ENCODE data around the gene TMEM18. TPM values are rescaled to one million over a fixed set of nuclear protein-coding genes. Genes with fewer than 3 reads are reported as not detected.

Gene TMEM18
- polyA plus RNA-seq, 1 of the 3 experiments (the other 2 are of a cell fraction) = 29.3 TPM

DNA sequence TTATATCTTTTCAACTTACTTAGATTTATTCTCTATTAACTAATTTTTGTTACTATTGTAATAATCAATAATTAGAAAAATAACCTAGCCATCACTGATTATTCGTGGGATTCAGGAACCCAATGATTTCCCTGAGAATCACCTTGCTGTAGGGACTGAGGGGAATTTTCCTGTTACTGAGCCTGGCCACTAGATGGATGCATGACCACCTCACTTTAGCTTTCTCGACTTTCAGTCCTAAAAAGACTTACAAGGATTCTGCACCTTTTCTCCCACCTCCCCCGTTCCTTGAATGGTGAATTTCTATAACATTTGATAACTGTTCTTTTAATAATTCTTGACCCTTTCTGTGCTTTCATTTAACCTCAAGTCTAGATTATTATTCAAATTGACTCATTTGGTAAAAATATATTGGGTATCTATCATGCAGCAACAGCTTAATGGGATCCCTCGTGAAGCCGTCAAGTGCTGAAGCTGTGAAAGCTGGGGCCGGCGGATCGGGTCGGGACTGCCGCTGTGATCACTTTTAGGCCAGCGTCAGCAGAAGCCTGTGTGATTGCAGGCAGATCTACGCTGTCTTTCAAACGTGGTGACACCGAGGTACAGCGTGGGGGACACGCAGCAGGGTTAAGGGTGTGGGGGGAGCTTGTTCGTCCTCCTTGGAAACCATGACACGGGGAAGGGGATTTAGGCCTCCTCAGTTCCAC lies 38.8 kb upstream of the TMEM18 start:
- 54% methylated on average over 18 of the region's 18 CpGs for WGBS (ENCODE audit: low lambda C conversion rate)
- peak; percentile 64 for DNase-seq
- Histone ChIP-seq H3K36me3 (replicated peaks in 1 of 2; ENCODE audit: control insufficient read depth in 1 of 2, insufficient read depth in 2 of 2, low read length in 1 of 2) (no peaks in the 10 kb centered on the region), H3K9me3 (no peaks in the 10 kb centered on the region), H3K4me2 (no peak overlapping the region), H3K4me3 (ENCODE audit: low read depth in 2 of 2, low read length in 1 of 2) (no peak overlapping the region), H3K27me3 (ENCODE audit: insufficient read depth) (no peaks in the 10 kb centered on the region; the same call in 1 of the 2 replicates), H3K9ac (no peak overlapping the region), H3K4me1 (ENCODE audit: control insufficient read depth in 1 of 2, insufficient read depth in 2 of 2, low read depth in 1 of 2, low read length in 1 of 2) (peaks cover 0 to 6% of the 10 kb centered on the region in 2 experiments; a peak in 1 of 4 replicates), H4K20me1 (ENCODE audit: insufficient read depth) (no peaks in the 10 kb centered on the region), H3K79me2 (ENCODE audit: insufficient read depth) (no peaks in the 10 kb centered on the region), H3F3A (replicated peaks; ENCODE audit: insufficient read depth) (no peaks in the 10 kb centered on the region), H3K27ac (ENCODE audit: low read depth in 2 of 2, low read length in 1 of 2) (no peak overlapping the region), H2AFZ (ENCODE audit: low read depth) (no peak overlapping the region), H3K9me2 (no peaks in the 10 kb centered on the region)
- TF ChIP-seq TCF12 (IDR thresholded peaks at IDR 0.05) (no peak), CHD2 (IDR thresholded peaks at IDR 0.05; ENCODE audit: low read length, partially characterized antibody) (no peak), SMC3 (IDR thresholded peaks at IDR 0.05; ENCODE audit: low read depth, low read length) (peak; percentile 58), EZH2phosphoT487 (IDR thresholded peaks at IDR 0.05; ENCODE audit: borderline replicate concordance, low read depth) (no peak), SIN3A (IDR thresholded peaks at IDR 0.05; ENCODE audit: borderline replicate concordance, low read depth, low read length) (no peak), RCOR1 (IDR thresholded peaks at IDR 0.05; ENCODE audit: low read length) (no peak), RAD21 (IDR thresholded peaks at IDR 0.05; ENCODE audit: low read length) (peak; percentile 77)
- TF ChIP-seq, protein P1, sequence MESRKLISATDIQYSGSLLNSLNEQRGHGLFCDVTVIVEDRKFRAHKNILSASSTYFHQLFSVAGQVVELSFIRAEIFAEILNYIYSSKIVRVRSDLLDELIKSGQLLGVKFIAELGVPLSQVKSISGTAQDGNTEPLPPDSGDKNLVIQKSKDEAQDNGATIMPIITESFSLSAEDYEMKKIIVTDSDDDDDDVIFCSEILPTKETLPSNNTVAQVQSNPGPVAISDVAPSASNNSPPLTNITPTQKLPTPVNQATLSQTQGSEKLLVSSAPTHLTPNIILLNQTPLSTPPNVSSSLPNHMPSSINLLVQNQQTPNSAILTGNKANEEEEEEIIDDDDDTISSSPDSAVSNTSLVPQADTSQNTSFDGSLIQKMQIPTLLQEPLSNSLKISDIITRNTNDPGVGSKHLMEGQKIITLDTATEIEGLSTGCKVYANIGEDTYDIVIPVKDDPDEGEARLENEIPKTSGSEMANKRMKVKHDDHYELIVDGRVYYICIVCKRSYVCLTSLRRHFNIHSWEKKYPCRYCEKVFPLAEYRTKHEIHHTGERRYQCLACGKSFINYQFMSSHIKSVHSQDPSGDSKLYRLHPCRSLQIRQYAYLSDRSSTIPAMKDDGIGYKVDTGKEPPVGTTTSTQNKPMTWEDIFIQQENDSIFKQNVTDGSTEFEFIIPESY (IDR thresholded peaks at IDR 0.05; ENCODE audit: borderline replicate concordance, low read depth) = no peak
- TF ChIP-seq, protein P2, sequence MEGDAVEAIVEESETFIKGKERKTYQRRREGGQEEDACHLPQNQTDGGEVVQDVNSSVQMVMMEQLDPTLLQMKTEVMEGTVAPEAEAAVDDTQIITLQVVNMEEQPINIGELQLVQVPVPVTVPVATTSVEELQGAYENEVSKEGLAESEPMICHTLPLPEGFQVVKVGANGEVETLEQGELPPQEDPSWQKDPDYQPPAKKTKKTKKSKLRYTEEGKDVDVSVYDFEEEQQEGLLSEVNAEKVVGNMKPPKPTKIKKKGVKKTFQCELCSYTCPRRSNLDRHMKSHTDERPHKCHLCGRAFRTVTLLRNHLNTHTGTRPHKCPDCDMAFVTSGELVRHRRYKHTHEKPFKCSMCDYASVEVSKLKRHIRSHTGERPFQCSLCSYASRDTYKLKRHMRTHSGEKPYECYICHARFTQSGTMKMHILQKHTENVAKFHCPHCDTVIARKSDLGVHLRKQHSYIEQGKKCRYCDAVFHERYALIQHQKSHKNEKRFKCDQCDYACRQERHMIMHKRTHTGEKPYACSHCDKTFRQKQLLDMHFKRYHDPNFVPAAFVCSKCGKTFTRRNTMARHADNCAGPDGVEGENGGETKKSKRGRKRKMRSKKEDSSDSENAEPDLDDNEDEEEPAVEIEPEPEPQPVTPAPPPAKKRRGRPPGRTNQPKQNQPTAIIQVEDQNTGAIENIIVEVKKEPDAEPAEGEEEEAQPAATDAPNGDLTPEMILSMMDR (IDR thresholded peaks at IDR 0.05) = peak; percentile 65
- TF ChIP-seq, protein P3, sequence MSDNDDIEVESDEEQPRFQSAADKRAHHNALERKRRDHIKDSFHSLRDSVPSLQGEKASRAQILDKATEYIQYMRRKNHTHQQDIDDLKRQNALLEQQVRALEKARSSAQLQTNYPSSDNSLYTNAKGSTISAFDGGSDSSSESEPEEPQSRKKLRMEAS (IDR thresholded peaks at IDR 0.05; ENCODE audit: low read depth) = no peak
- ChIA-PET POLR2A (no interaction called here), CTCF (interaction anchor here (0.6 to 3.9 kb wide), 39 partner anchors 9 to 1035 kb away, joined by 3 to 44 read pairs (median 7); no protein-coding TSS in a partner anchor)

DNA sequence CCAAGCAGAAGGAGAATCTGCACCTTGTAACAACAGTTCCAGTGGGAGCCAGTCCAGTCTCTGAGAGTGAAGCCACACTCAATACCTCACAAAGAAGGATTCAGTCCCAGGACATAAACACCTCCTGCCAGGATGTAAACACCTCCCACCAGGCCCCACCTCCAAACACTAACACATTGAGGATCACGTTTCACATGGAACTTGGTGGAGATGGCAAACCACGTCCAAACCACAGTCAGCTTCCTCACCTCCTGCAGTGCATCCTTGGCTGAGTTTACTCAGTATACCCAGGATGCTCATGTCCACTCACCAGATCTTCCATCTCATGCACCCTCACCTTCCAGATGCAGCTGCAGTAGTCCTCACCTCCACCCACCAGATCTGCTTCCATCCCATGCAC lies 37.8 kb upstream of the TMEM18 start:
- POLR2A ChIA-PET = no interaction called here
- WGBS (ENCODE audit: low lambda C conversion rate) = 82% methylated on average over 2 of the region's 2 CpGs

More for the DNA sequence above, 37.8 kb upstream of the TMEM18 start:
- Histone ChIP-seq H3K4me3 (ENCODE audit: low read depth in 2 of 2, low read length in 1 of 2) (no peak overlapping the region), H3K27me3 (ENCODE audit: insufficient read depth) (no peaks in the 10 kb centered on the region; the same call in 1 of the 2 replicates), H3K9ac (no peak overlapping the region), H4K20me1 (ENCODE audit: insufficient read depth) (no peaks in the 10 kb centered on the region), H3K9me3 (no peaks in the 10 kb centered on the region), H3K4me1 (ENCODE audit: control insufficient read depth in 1 of 2, insufficient read depth in 2 of 2, low read depth in 1 of 2, low read length in 1 of 2) (peaks cover 0 to 6% of the 10 kb centered on the region in 2 experiments; a peak in 1 of 4 replicates), H3F3A (replicated peaks; ENCODE audit: insufficient read depth) (no peaks in the 10 kb centered on the region), H3K79me2 (ENCODE audit: insufficient read depth) (no peaks in the 10 kb centered on the region), H3K9me2 (no peaks in the 10 kb centered on the region), H3K27ac (ENCODE audit: low read depth in 2 of 2, low read length in 1 of 2) (no peak overlapping the region), H3K36me3 (replicated peaks in 1 of 2; ENCODE audit: control insufficient read depth in 1 of 2, insufficient read depth in 2 of 2, low read length in 1 of 2) (no peaks in the 10 kb centered on the region), H3K4me2 (no peak overlapping the region), H2AFZ (ENCODE audit: low read depth) (no peak overlapping the region)
- CTCF ChIA-PET = interaction anchor here (0.6 to 3.9 kb wide), 48 partner anchors 8 to 839 kb away, joined by 3 to 44 read pairs (median 5); no protein-coding TSS in a partner anchor
- TF ChIP-seq RCOR1 (IDR thresholded peaks at IDR 0.05; ENCODE audit: low read length) (no peak), NFIC (IDR thresholded peaks at IDR 0.05; ENCODE audit: borderline replicate concordance) (no peak)
- no peak for DNase-seq

Measured in SK-N-SH (cell line).